Heart left ventricle (tissue), 16 donors: Measurements from ENCODE around the gene FAM118B. TPM values are rescaled to one million over a fixed set of nuclear protein-coding genes. Genes with fewer than 3 reads are reported as not detected.

ENCODE experiments used
- ATAC-seq, 4 donors: fragments of 200-7000 bp; cut with Tn5 transposase; one replicate each; pipeline ENCODE4 v1.9.1; 2020 to 2022; ENCODE audit warnings: moderate library complexity in 4 of 4, mild to moderate bottlenecking in 3 of 4, moderate number of reproducible peaks in 1 of 4
- DNase-seq, 5 donors: peaks; one replicate each; pipeline ENCODE4 v3.0.0-alpha.2; 2020
- H3K27ac ChIP-seq, 12 donors: fragments of 200-600 bp; sonication (generic) in 4 of 12; one replicate each; pipeline versions ENCODE4 v1.5.0 to v1.8.0; 2016 to 2022; ENCODE audit warnings: mild to moderate bottlenecking in 2 of 12
- H3K27me3 ChIP-seq, 9 donors: fragments of 200-600 bp; sonication (generic) in 2 of 9; one replicate each; pipeline versions ENCODE4 v1.5.1 to v1.8.0; 2016 to 2022; ENCODE audit warnings: mild to moderate bottlenecking in 3 of 9
- H3K36me3 ChIP-seq, 9 donors: fragments of 200-600 bp; sonication (generic) in 2 of 9; one replicate each; pipeline versions ENCODE4 v1.5.0 to v1.8.0; 2018 to 2022; ENCODE audit warnings: mild to moderate bottlenecking in 2 of 9
- H3K4me1 ChIP-seq, 12 donors: fragments of 200-600 bp; sonication (generic) in 4 of 12; one replicate each; pipeline versions ENCODE4 v1.5.0 to v1.8.0; 2016 to 2022; ENCODE audit warnings: mild to moderate bottlenecking in 3 of 12
- H3K4me3 ChIP-seq, 12 donors: fragments of 200-600 bp; sonication (generic) in 4 of 12; one replicate each; pipeline versions ENCODE4 v1.5.0 to v1.8.0; 2017 to 2022; ENCODE audit warnings: mild to moderate bottlenecking in 9 of 12, moderate library complexity in 4 of 12
- H3K9me3 ChIP-seq, 12 donors: fragments of 200-600 bp; sonication (generic) in 4 of 12; one replicate each; pipeline versions ENCODE4 v1.5.0 to v1.8.0; 2016 to 2022; ENCODE audit warnings: mild to moderate bottlenecking in 1 of 12
- CTCF ChIP-seq, 12 donors: fragments of 200-600 bp; sonication (generic) in 4 of 12; IDR thresholded peaks; one replicate each; pipeline versions ENCODE4 v1.5.0 to v1.8.0; 2018 to 2022; ENCODE audit warnings: antibody characterized with exemption in 12 of 12, mild to moderate bottlenecking in 5 of 12
- POLR2A ChIP-seq, 2 donors: fragments of 450-650 bp; IDR thresholded peaks; one replicate each; pipeline ENCODE4 v1.6.1; 2017; ENCODE audit warnings: antibody characterized with exemption in 2 of 2, mild to moderate bottlenecking in 2 of 2, moderate library complexity in 2 of 2
- WGBS, 4 donors: extraction: QIAGEN DNeasy Blood & Tissue Kit in 2 of 4; methylation state at CpG; one replicate each; pipeline versions ENCODE4 v1.1.5 to v1.1.7; 2013 to 2018; 5-methylcytosine and 5-hydroxymethylcytosine counted together
- intact Hi-C, 10 donors: fragments of 100-400 bp; cut with DNase I; formaldehyde crosslinking; loops; one replicate each; pipeline versions ENCODE4 v1.11.1 to v1.14.2; 2022
- polyA plus RNA-seq, 2 donors: library from polyadenylated mRNA; stranded (reverse); fragments of 200-250 nt; gene quantifications; one replicate each; pipeline ENCODE4 v1.2.3, GENCODE V29; 2013
- total RNA-seq, 9 donors: library from RNA; depleted of rRNA in 2 of 9; stranded (reverse); fragments of >200 nt in 2 of 9; fragmentation: NEBNext Ultra II Directional in 3 of 9; extraction: Animal tissue kit (Norgen Biotek cat#: 25700) in 3 of 9; gene quantifications; one replicate each; pipeline versions ENCODE4 v1.1.0 to v1.2.4, GENCODE V29; 2016 to 2023
- donor health status: ischemic (EF 13 %, LVEDD 7.1; RV severe dilation, severe dysfunction).
- donor health status: healthy with polysubstance abuse.
- donor health status: DM: no; HTN: yes; CAD: no.
- donor health status: DM: no; HTN: no; CAD: no.
- donor health status: ischemic (EF 25% LVEDD 6.9; RV normal size, moderate dysfunction).
- donor health status: ischemic (EF 25% LVEDD 5.7; RV mildly dilated, moderate dysfunction).
- donor health status: healthy.
- donor health status: DM: yes; HTN: yes; CAD: no.
- donor health status: ischemic (EF 35%, LVEDD 5.7; RV mildly dilated, moderate dysfunction).
- donor health status: nonischemic (EF 11% LVEDD 7.7; RV severe dilation, severe dysfunction).
- donor health status: DM: yes; HTN: yes; CAD: no.
- donor health status: PGD.
- donor health status: ischemic (EF 29% LVEDD 5.4; RV normal size, mild dysfunction).
- donor health status: nonischemic (EF 23%, LVEDD 6.1; RV moderate dilation, normal function).

FAM118B gene
- total and polyA plus RNA-seq, 11 donors = 8.5 to 41.0 (median 21.8) TPM

GRCh38 chr11:126257144-126257543, 45.6 kb downstream of the FAM118B start:
- ATAC-seq (no peak), DNase-seq (no peak)
- Histone ChIP-seq H3K4me1 (peaks cover 0 to 19% (median 0%) of the 10 kb centered on the region in 12 donors), H3K4me3 (no peak overlapping the region), H3K27me3 (no peaks in the 10 kb centered on the region), H3K27ac (no peak overlapping the region), H3K9me3 (no peaks in the 10 kb centered on the region), H3K36me3 (peaks cover 0 to 91% (median 78%) of the 10 kb centered on the region in 9 donors)
- TF ChIP-seq POLR2A (IDR thresholded peaks at IDR 0.05) (no peak), CTCF (IDR thresholded peaks at IDR 0.05) (no peak)
- WGBS, 4 donors = 88 to 99% (median 93%) methylated on average over 2 of the region's 2 CpGs
- intact Hi-C loops = no loop called here

- DNase-seq = no peak
- H3K27ac ChIP-seq = no peak overlapping the region
- H3K4me3 ChIP-seq = no peak overlapping the region
- H3K4me1 ChIP-seq = peaks cover 0 to 19% (median 0%) of the 10 kb centered on the region in 12 donors
- WGBS, 4 donors = 92 to 98% (median 93%) methylated on average over 2 of the region's 2 CpGs
- TF ChIP-seq CTCF (IDR thresholded peaks at IDR 0.05) = no peak
- no peak for TF ChIP-seq POLR2A (IDR thresholded peaks at IDR 0.05)
- H3K27me3 ChIP-seq = no peaks in the 10 kb centered on the region
- intact Hi-C loops = no loop called here
- no peak for ATAC-seq
- peaks cover 0 to 92% (median 78%) of the 10 kb centered on the region in 9 donors for H3K36me3 ChIP-seq
- H3K9me3 ChIP-seq = no peaks in the 10 kb centered on the region
These were observed 46.2 kb downstream of the FAM118B start for GRCh38 chr11:126257764-126258163.

- intact Hi-C loops = loop anchor here in 3 of 10 donors (10.0 kb wide), 2 partner anchors 47 to 637 kb away; partner anchors contain the start of genes FAM118B (in 2 of the 3), RPUSD4 (in 2 of the 3) and CHEK1 (in 1 of the 3)
- 88 to 95% (median 94%) methylated on average over 6 of the region's 6 CpGs for WGBS, 4 donors
- ATAC-seq (no peak), DNase-seq (no peak)
- no peak overlapping the region for H3K4me3 ChIP-seq
- TF ChIP-seq POLR2A (IDR thresholded peaks at IDR 0.05) = no peak
- H3K27ac ChIP-seq = no peak overlapping the region
- H3K36me3 ChIP-seq = peaks cover 2 to 94% (median 82%) of the 10 kb centered on the region in 9 donors
- no peaks in the 10 kb centered on the region for H3K9me3 ChIP-seq
- peaks cover 0 to 12% (median under 1%) of the 10 kb centered on the region in 12 donors for H3K4me1 ChIP-seq
- H3K27me3 ChIP-seq = no peaks in the 10 kb centered on the region
These were observed 50.6 kb downstream of the FAM118B start for GRCh38 chr11:126262216-126262615.

- Histone ChIP-seq H3K27ac (no peak overlapping the region), H3K9me3 (no peaks in the 10 kb centered on the region), H3K4me3 (no peak overlapping the region), H3K4me1 (peaks cover 0 to 21% (median 8%) of the 10 kb centered on the region in 12 donors), H3K36me3 (peaks cover 2 to 85% (median 73%) of the 10 kb centered on the region in 9 donors), H3K27me3 (no peaks in the 10 kb centered on the region)
- WGBS, 4 donors = 89 to 93% (median 90%) methylated on average over 6 of the region's 6 CpGs
- no peak for DNase-seq
- intact Hi-C loops = loop anchor here in 3 of 10 donors (10.0 kb wide), 2 partner anchors 49 to 639 kb away; partner anchors contain the start of genes FAM118B (in 2 of the 3), RPUSD4 (in 2 of the 3) and CHEK1 (in 1 of the 3)
- no peak for ATAC-seq
- TF ChIP-seq POLR2A (IDR thresholded peaks at IDR 0.05) = no peak
- TF ChIP-seq CTCF (IDR thresholded peaks at IDR 0.05) = no peak
These were observed 51.9 kb downstream of the FAM118B start for GRCh38 chr11:126263489-126263888.
